Endothelial cell of umbilical vein (primary cell): Measurements from ENCODE around the gene MRTO4.

Experiments used
- CTCF ChIP-seq, 2 donors: IDR thresholded peaks; 1 replicate in 1 of 2; 2 replicates in 1 of 2; pipeline ENCODE4 v1.5.1; 2011; ENCODE audit warnings: low read length in 2 of 2, mild to moderate bottlenecking in 2 of 2, moderate library complexity in 2 of 2, control low read depth in 1 of 2, inconsistent platforms in 1 of 2, low read depth in 1 of 2; ENCODE audit not compliant: insufficient read depth in 1 of 2; ENCODE audit errors: extremely low read depth in 1 of 2
- EZH2 ChIP-seq: IDR thresholded peaks from 2 replicates; pipeline ENCODE4 v1.6.1; 2012; ENCODE audit warnings: borderline replicate concordance, low read depth, mild to moderate bottlenecking, moderate library complexity, low read length, inconsistent platforms; ENCODE audit not compliant: severe bottlenecking
- FOS ChIP-seq: IDR thresholded peaks from 2 replicates; pipeline ENCODE4 v1.6.1; 2011; ENCODE audit warnings: mild to moderate bottlenecking, low read length, moderate library complexity, borderline replicate concordance; ENCODE audit not compliant: insufficient read depth
- GATA2 ChIP-seq: IDR thresholded peaks from 2 replicates; pipeline ENCODE4 v1.7.0; 2011; ENCODE audit warnings: low read depth, mild to moderate bottlenecking, moderate library complexity, mixed read lengths, low read length; ENCODE audit not compliant: insufficient read length, insufficient read depth
- JUN ChIP-seq: IDR thresholded peaks from 2 replicates; pipeline ENCODE4 v1.6.1; 2011; ENCODE audit warnings: borderline replicate concordance, low read depth; ENCODE audit not compliant: insufficient read length, insufficient read depth
- MAX ChIP-seq: IDR thresholded peaks from 2 replicates; pipeline ENCODE4 v1.6.1; 2011; ENCODE audit not compliant: insufficient read depth, insufficient read length
- POLR2A ChIP-seq: IDR thresholded peaks from 2 replicates; pipeline ENCODE4 v1.6.1; 2012; ENCODE audit warnings: low read depth, mild to moderate bottlenecking, control low read depth, low read length
- POLR2AphosphoS5 ChIP-seq: IDR thresholded peaks from 2 replicates; pipeline ENCODE4 v1.6.1; 2012; ENCODE audit warnings: low read depth, mild to moderate bottlenecking, control low read depth, low read length, moderate library complexity; ENCODE audit not compliant: insufficient read depth

- TF ChIP-seq POLR2A (no peak), CTCF (IDR thresholded peaks at IDR 0.05; ENCODE audit: extremely low read depth in 1 of 2, insufficient read depth in 1 of 2, low read depth in 1 of 2, low read length in 2 of 2) (no peak), POLR2AphosphoS5 (no peak), EZH2 (no peak), FOS (no peak), GATA2 (no peak), MAX (no peak), JUN (no peak)
These were observed 21.7 kb upstream of the MRTO4 start for GRCh38 chr1:19229828-19230325.
